SK-N-SH (cell line): ENCODE measurements around the gene CBX3. TPM values are rescaled to one million over a fixed set of nuclear protein-coding genes. Genes with fewer than 3 reads are reported as not detected.

Source experiments
- CTCF ChIA-PET: fragments of 300-600, 350-600 bp; formaldehyde crosslinking; extraction: SDS; loops from one replicate; lab custom pipeline; 2021; lab: Yijun Ruan, JAX
- POLR2A ChIA-PET: fragments of 350-600 bp; sonication (Branson Sonifier 250); formaldehyde crosslinking; extraction: SDS; loops from one replicate; lab custom pipeline; 2020; ENCODE audit warnings: antibody characterized with exemption, inconsistent platforms; lab: Yijun Ruan, JAX
- DNase-seq: peaks from one replicate; pipeline ENCODE4 v3.0.0; 2012
- H2AFZ ChIP-seq: fragments of 200-600 bp; sonication (generic); 2 replicates; pipeline ENCODE4 v1.8.1; 2016; ENCODE audit warnings: antibody characterized with exemption, mild to moderate bottlenecking, low read depth
- H3F3A ChIP-seq: fragments of 200-600 bp; sonication (generic); replicated peaks from 2 replicates; pipeline ENCODE3; 2016; ENCODE audit warnings: antibody characterized with exemption, mild to moderate bottlenecking; ENCODE audit not compliant: insufficient read depth
- H3K27ac ChIP-seq, 2 experiments: fragments of 200-500 bp in 1 of 2; fragments of 200-600 bp in 1 of 2; sonication (Bioruptor generic) in 1 of 2; sonication (generic), shearing (Covaris generic) in 1 of 2; 2 replicates each; pipeline versions ENCODE4 v1.5.1 to v1.6.1; 2014 to 2016; ENCODE audit warnings: low read depth in 2 of 2, inconsistent platforms in 1 of 2, low read length in 1 of 2, mild to moderate bottlenecking in 1 of 2, mixed read lengths in 1 of 2
- H3K27me3 ChIP-seq: fragments of 200-600 bp; sonication (generic), shearing (Covaris generic); 2 replicates; pipeline ENCODE4 v1.6.1; 2016; ENCODE audit warnings: mixed run types; ENCODE audit not compliant: insufficient read depth
- H3K36me3 ChIP-seq, 2 experiments: fragments of 200-500 bp in 1 of 2; fragments of 200-600 bp in 1 of 2; sonication (Bioruptor generic) in 1 of 2; sonication (generic) in 1 of 2; replicated peaks in 1 of 2; 2 replicates each; pipeline versions ENCODE3 to v1.5.1; 2014 to 2016; ENCODE audit warnings: low read length in 1 of 2, mild to moderate bottlenecking in 1 of 2; ENCODE audit not compliant: insufficient read depth in 2 of 2, control insufficient read depth in 1 of 2
- H3K4me1 ChIP-seq, 2 experiments: fragments of 200-500 bp in 1 of 2; fragments of 200-600 bp in 1 of 2; sonication (Bioruptor generic) in 1 of 2; sonication (generic), shearing (Covaris generic) in 1 of 2; 2 replicates each; pipeline versions ENCODE4 v1.5.1 to v1.6.1; 2014 to 2016; ENCODE audit warnings: low read depth in 1 of 2, low read length in 1 of 2, mixed run types in 1 of 2; ENCODE audit not compliant: insufficient read depth in 2 of 2, control insufficient read depth in 1 of 2
- H3K4me2 ChIP-seq: fragments of 200-600 bp; sonication (generic), shearing (Covaris generic); 2 replicates; pipeline ENCODE4 v1.6.1; 2017; ENCODE audit warnings: mixed run types
- H3K4me3 ChIP-seq, 2 experiments: fragments of 200-500 bp in 1 of 2; fragments of 200-600 bp in 1 of 2; sonication (Bioruptor generic) in 1 of 2; sonication (generic), shearing (Covaris generic) in 1 of 2; 2 replicates each; pipeline versions ENCODE4 v1.5.1 to v1.8.1; 2014 to 2016; ENCODE audit warnings: low read depth in 2 of 2, inconsistent platforms in 1 of 2, low read length in 1 of 2, mild to moderate bottlenecking in 1 of 2, mixed read lengths in 1 of 2, moderate library complexity in 1 of 2
- H3K79me2 ChIP-seq: fragments of 200-600 bp; sonication (generic); 2 replicates; pipeline ENCODE4 v1.8.1; 2017; ENCODE audit warnings: mild to moderate bottlenecking; ENCODE audit not compliant: insufficient read depth
- H3K9ac ChIP-seq: fragments of 200-600 bp; sonication (generic); 2 replicates; pipeline ENCODE4 v1.6.1; 2017; ENCODE audit warnings: mixed run types
- H3K9me2 ChIP-seq: fragments of 200-600 bp; sonication (generic); 2 replicates; pipeline ENCODE4 v1.6.1; 2017; ENCODE audit warnings: mixed run types
- H3K9me3 ChIP-seq: fragments of 200-600 bp; sonication (generic); 2 replicates; pipeline ENCODE4 v1.6.1; 2017; ENCODE audit warnings: mixed run types, mild to moderate bottlenecking, moderate library complexity
- H4K20me1 ChIP-seq: fragments of 200-600 bp; sonication (generic); 2 replicates; pipeline ENCODE4 v1.6.1; 2017; ENCODE audit warnings: mild to moderate bottlenecking, mixed run types; ENCODE audit not compliant: insufficient read depth
- CHD2 ChIP-seq: fragments of 150-350 bp; IDR thresholded peaks from 2 replicates; pipeline ENCODE4 v1.6.1; 2018; ENCODE audit warnings: low read length; ENCODE audit not compliant: partially characterized antibody
- ELF1 ChIP-seq: IDR thresholded peaks from 2 replicates; pipeline ENCODE4 v1.4.0; 2012
- EP300 ChIP-seq, 2 experiments: IDR thresholded peaks; 2 replicates each; pipeline versions ENCODE4 v1.4.0 to v1.6.1; 2012; ENCODE audit warnings: borderline replicate concordance in 1 of 2, low read depth in 1 of 2, low read length in 1 of 2
- EZH2phosphoT487 ChIP-seq: fragments of 200-600 bp; sonication (generic); IDR thresholded peaks from 2 replicates; pipeline ENCODE4 v1.6.1; 2017; ENCODE audit warnings: low read depth, mixed run types, mild to moderate bottlenecking, antibody characterized with exemption, moderate library complexity, borderline replicate concordance
- GABPA ChIP-seq: IDR thresholded peaks from 2 replicates; pipeline ENCODE4 v1.4.0; 2012; ENCODE audit warnings: low read depth, mild to moderate bottlenecking
- GATA2 ChIP-seq: sonication (generic); formaldehyde crosslinking; IDR thresholded peaks from 2 replicates; pipeline ENCODE4 v1.5.0; 2020; ENCODE audit warnings: mild to moderate bottlenecking, missing genetic modification reagents
- JUND ChIP-seq: IDR thresholded peaks from 2 replicates; pipeline ENCODE4 v1.4.0; 2012
- MEF2A ChIP-seq: IDR thresholded peaks from 2 replicates; pipeline ENCODE4 v1.4.0; 2012; ENCODE audit warnings: low read depth, borderline replicate concordance
- NFIC ChIP-seq: IDR thresholded peaks from 2 replicates; pipeline ENCODE4 v1.4.0; 2012; ENCODE audit warnings: borderline replicate concordance
- RXRA ChIP-seq: IDR thresholded peaks from 2 replicates; pipeline ENCODE4 v1.4.0; 2012; ENCODE audit warnings: low read depth, mild to moderate bottlenecking, borderline replicate concordance
- TEAD4 ChIP-seq: IDR thresholded peaks from 2 replicates; pipeline ENCODE4 v1.4.0; 2012; ENCODE audit warnings: mild to moderate bottlenecking, borderline replicate concordance; ENCODE audit not compliant: insufficient read depth
- WGBS: methylation state at CpG from one replicate; pipeline ENCODE4 v1.1.6; 2017; ENCODE audit warnings: low lambda C conversion rate; 5-methylcytosine and 5-hydroxymethylcytosine counted together
- polyA plus RNA-seq, 3 experiments: library from polyadenylated mRNA; depleted of rRNA; stranded (reverse); fragments of >200 nt; gene quantifications; 2 replicates each; pipeline ENCODE4 v1.2.3, GENCODE V29; 2012
- TF ChIP-seq, protein P1 (sequence below): IDR thresholded peaks from 2 replicates; pipeline ENCODE4; 2012
- TF ChIP-seq, protein P2 (sequence below): IDR thresholded peaks from 2 replicates; pipeline ENCODE4 v1.4.0; 2012; ENCODE audit warnings: low read depth

CBX3 gene
- polyA plus RNA-seq, 1 of the 3 experiments (the other 2 are of a cell fraction), result 97.0 TPM

DNA sequence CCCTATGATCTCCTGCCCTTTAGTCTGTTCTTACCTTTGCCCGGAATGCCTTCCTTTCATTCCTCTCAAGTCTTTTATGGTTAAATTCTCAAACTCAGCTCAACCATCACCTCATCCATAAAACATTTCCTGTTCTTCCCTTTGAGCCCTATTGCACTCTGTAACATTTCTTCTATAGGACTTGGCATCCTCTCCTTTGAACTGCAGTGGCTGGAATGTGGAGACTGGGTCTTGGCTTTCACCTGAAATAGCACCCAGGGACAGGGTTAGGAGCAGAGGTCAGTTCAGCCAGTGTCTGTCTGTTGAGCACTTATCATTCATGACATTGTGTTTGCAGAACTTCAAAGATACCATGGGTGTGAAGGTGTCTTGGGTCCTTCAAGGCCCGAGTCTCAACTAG lies 42.3 kb upstream of the CBX3 start:
- peak overlapping the region; percentile 47 for H3K4me2 ChIP-seq
- peak overlapping the region in 1 of 2 experiments; percentile 19; a peak in 2 of 4 replicates for H3K27ac ChIP-seq
- peak overlapping the region in 1 of 2 experiments; percentile 5; a peak in 1 of 4 replicates for H3K4me3 ChIP-seq
- no peaks in the 10 kb centered on the region for H3K27me3 ChIP-seq
- peaks cover 71% of the 10 kb centered on the region for H3K79me2 ChIP-seq
- H3K4me1 ChIP-seq, result peaks cover 5 to 50% of the 10 kb centered on the region in 2 experiments; a peak in 3 of 4 replicates
- 86% methylated on average over 2 of the region's 2 CpGs for WGBS
- no peaks in the 10 kb centered on the region for H3K9me2 ChIP-seq
- H3K36me3 ChIP-seq, result no peaks in the 10 kb centered on the region
- no peak for DNase-seq
- H2AFZ ChIP-seq, result no peak overlapping the region
- H3K9ac ChIP-seq, result no peak overlapping the region
- TF ChIP-seq ELF1, result no peak
- TF ChIP-seq TEAD4, result 0 out of 2 replicates have a peak, but pooled peaks have one; percentile 68
- TF ChIP-seq, protein P1, sequence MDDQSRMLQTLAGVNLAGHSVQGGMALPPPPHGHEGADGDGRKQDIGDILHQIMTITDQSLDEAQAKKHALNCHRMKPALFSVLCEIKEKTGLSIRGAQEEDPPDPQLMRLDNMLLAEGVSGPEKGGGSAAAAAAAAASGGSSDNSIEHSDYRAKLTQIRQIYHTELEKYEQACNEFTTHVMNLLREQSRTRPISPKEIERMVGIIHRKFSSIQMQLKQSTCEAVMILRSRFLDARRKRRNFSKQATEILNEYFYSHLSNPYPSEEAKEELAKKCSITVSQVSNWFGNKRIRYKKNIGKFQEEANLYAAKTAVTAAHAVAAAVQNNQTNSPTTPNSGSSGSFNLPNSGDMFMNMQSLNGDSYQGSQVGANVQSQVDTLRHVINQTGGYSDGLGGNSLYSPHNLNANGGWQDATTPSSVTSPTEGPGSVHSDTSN, result peak; percentile 37; the same call in 1 of the 2 replicates
- TF ChIP-seq CHD2, result no peak
- TF ChIP-seq NFIC, result peak; percentile 57; the same call in 1 of the 2 replicates
- TF ChIP-seq, protein P2, sequence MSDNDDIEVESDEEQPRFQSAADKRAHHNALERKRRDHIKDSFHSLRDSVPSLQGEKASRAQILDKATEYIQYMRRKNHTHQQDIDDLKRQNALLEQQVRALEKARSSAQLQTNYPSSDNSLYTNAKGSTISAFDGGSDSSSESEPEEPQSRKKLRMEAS, result 0 out of 2 replicates have a peak, but pooled peaks have one; percentile 20
- TF ChIP-seq EP300 (IDR thresholded peaks at IDR 0.05; ENCODE audit: borderline replicate concordance in 1 of 2, low read depth in 1 of 2, low read length in 1 of 2), result peak in 1 of 2 experiments; percentile 20; a peak in 1 of 4 replicates
- TF ChIP-seq RXRA, result peak; percentile 65; the same call in 1 of the 2 replicates
- no peak for TF ChIP-seq GATA2 (CRISPR knock-in tag)
- no peaks in the 10 kb centered on the region for H4K20me1 ChIP-seq
- ChIA-PET POLR2A (no interaction called here), CTCF (interaction anchor here (0.7 to 2.1 kb wide), 2 partner anchors 68 to 70 kb away, joined by 4 to 7 read pairs; no protein-coding TSS in a partner anchor)
- no peaks in the 10 kb centered on the region for H3K9me3 ChIP-seq
- peaks cover 32% of the 10 kb centered on the region for H3F3A ChIP-seq

DNA sequence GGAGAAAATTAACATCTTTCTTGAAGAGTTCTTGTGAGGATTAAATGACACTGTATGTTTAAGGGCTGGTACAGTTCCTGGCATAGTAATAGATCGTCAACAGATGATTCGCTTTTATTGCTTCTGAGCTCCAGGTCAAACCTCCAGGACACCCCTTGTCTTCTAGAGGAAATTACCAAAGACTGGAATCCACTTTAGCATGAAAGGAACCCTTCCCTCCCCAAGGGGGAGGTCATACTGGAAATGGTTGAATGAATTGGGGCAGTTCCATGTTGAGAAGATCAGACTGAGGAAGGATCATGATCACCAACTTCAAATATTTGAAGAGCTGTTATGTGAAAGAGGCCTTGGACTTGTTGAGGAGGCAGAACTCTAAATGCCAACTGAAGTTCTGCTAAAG lies 40.6 kb upstream of the CBX3 start:
- Histone ChIP-seq H3K4me1 (peaks cover under 1 to 34% of the 10 kb centered on the region in 2 experiments; a peak in 3 of 4 replicates), H3K36me3 (no peaks in the 10 kb centered on the region), H3K9me2 (no peaks in the 10 kb centered on the region), H3K4me3 (no peak overlapping the region), H3K27me3 (no peaks in the 10 kb centered on the region), H2AFZ (no peak overlapping the region)
- WGBS, result 100% methylated on average over 2 of the region's 2 CpGs
- TF ChIP-seq JUND, result no peak
- no peak for TF ChIP-seq GABPA
- no peak for TF ChIP-seq MEF2A
- TF ChIP-seq, protein P1, result no peak
- TF ChIP-seq EZH2phosphoT487, result no peak
- TF ChIP-seq, all 33 proteins: peak for 0
- H3K9me3 ChIP-seq, result no peaks in the 10 kb centered on the region
- ChIA-PET POLR2A (interaction anchor here (0.8 kb wide), 1 partner anchor 8 kb away, joined by 3 read pairs; the partner anchor contains the start of gene NFE2L3), CTCF (interaction anchor here (1.3 to 2.7 kb wide), 6 partner anchors 14 to 268 kb away, joined by 3 to 11 read pairs (median 4); no protein-coding TSS in a partner anchor)
- H4K20me1 ChIP-seq, result no peaks in the 10 kb centered on the region
- no peak for DNase-seq
- H3K79me2 ChIP-seq, result peaks cover 73% of the 10 kb centered on the region
- H3K9ac ChIP-seq, result no peak overlapping the region
- no peak overlapping the region for H3K27ac ChIP-seq
- H3K4me2 ChIP-seq, result no peak overlapping the region
- H3F3A ChIP-seq, result peaks cover 20% of the 10 kb centered on the region
